Epithelial cell of proximal tubule (primary cell): ENCODE results near the gene SKOR1. TPM values are rescaled to one million over a fixed set of nuclear protein-coding genes. Genes with fewer than 3 reads are reported as not detected.

Experiments
- DNase-seq: peaks from one replicate; pipeline ENCODE4 v3.0.0-alpha.2; 2011; ENCODE audit warnings: low read depth
- H3K4me3 ChIP-seq: 2 replicates; pipeline ENCODE4 v1.5.1; 2011; ENCODE audit warnings: low read depth, mild to moderate bottlenecking, low read length
- CTCF ChIP-seq: conservative IDR thresholded peaks from 2 replicates; pipeline ENCODE4 v1.5.1; 2012; ENCODE audit warnings: low read depth, mild to moderate bottlenecking, low read length
- total RNA-seq: library from RNA; depleted of rRNA; stranded (reverse); fragments of >200 nt; gene quantifications from 2 replicates; pipeline ENCODE4 v1.2.3, GENCODE V29; 2015

The SKOR1 gene
- total RNA-seq, 1 donor from 2014 or later, result not detected

DNA sequence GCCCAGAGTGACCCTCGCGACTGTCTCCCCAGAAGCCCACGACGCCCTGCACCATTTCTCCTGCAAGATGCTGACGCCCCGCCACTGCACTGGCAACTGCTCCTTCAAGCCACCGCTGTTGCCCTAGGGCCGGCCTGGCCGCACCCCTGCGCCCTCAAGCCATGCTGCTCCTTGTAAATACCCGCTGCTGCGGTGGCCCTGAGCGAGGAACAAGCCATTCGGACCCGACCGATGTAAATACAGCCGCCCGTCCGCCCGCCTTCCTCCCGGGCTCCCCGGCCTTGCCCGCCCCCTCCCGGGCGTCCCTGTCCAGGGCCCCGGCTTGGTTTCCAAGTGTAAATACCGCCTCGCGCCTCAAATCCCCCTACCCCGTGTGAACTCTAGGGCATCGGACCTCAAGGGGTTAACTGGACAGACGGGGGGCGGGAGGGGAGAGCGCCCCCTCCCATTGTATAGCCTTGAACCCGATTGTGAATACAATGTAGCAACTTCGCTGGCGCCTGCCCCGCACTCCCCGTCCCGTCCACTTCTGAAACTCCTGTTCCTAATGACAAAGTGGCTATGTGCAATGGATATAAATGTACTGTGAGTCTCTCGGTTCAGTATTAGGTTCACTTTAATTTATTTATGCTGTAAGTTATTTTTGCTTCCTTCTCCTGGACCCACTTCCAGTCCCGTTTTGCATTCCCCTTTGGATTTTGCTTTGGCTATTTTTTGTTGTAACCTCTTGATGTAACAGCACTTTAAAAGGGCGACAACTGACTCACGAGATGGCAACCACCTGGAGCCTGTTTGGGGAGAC lies 8.6 kb downstream of the SKOR1 start:
- peak overlapping the region; percentile 28 for H3K4me3 ChIP-seq
- DNase-seq, result no peak
- TF ChIP-seq CTCF, result peak; percentile 52

DNA sequence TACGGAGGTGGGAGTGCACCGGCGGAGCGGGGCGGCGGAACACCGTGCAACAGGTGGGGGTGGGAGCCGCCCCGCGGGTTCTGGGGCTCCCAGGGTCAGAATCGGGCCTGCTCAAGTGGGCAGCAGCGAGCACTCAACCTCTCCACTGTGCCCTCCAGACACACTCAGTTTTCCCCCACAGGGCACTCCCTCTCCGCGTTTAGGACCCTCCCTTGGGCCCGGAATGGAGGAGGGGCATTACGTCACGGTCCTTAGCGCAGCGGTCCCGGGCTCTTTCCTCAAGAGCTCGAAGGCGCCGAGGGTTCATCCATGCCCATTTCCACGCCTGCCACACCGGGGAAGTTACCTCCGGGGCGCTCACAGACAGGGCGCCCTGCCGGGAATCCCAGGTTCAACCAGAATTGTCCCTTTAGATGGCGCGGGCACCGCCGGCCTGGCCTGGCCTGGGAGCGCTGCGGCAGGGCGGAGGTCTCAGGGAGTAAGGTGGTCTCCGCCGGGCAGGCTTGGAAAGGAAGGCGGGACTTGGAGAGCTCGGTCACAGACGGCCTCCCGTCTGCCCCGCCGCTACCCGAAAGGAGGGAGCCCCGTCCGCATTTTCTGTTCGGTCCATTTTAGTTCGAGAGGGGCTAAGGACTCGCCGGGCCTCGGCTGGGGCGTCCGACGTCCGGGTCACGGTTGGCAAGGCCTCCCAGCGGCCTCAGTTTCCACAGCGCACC lies 9.4 kb downstream of the SKOR1 start:
- no peak for TF ChIP-seq CTCF
- peak overlapping the region; percentile 25 for H3K4me3 ChIP-seq
- no peak for DNase-seq

- DNase-seq, result no peak
- H3K4me3 ChIP-seq, result peak overlapping the region; percentile 34
- no peak for TF ChIP-seq CTCF
These were observed 10.2 kb downstream of the SKOR1 start for GRCh38 chr15:67835297-67836133.

DNA sequence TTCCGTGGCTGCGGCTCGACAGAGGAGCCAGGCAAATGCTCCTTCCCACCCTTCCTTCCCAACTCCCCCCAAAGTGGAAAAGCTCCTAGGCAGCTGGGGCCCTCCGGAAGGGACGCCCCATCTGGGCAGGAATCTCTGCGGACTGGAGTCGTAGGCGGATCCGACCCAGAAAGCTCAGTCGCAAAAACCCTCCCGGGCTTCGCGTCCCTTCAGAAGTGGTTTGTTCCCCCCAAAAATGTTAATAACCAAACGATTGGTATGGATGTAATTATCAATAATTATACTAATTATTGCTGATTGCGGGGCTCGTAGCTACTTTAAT lies 10.8 kb downstream of the SKOR1 start:
- DNase-seq, result no peak
- TF ChIP-seq CTCF, result no peak
- H3K4me3 ChIP-seq, result peak overlapping the region; percentile 34

DNA sequence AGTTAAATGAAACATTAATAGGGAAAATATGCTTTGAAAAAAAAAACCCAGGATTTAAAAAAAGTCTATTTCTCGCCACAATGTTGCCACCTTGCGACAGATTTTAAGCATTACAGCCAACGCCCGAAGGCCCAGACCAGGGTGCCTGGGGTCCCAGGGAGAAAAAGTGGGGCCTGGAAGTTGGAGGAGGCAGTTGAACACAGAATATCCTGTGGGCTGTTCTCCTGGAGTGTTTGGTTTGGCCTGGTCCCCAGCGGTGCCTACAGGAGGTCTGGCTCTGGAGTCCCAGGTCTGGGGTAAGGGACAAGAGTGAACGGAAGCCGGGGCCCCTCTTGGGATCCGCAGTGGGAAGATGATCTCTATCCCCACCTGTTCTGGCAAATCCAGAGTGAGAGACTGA lies 11.2 kb downstream of the SKOR1 start:
- DNase-seq, result no peak
- peak overlapping the region; percentile 34 for H3K4me3 ChIP-seq
- peak; percentile 78 for TF ChIP-seq CTCF

- no peak overlapping the region for H3K4me3 ChIP-seq
- no peak for DNase-seq
- TF ChIP-seq CTCF, result no peak
These were observed 11.6 kb downstream of the SKOR1 start for GRCh38 chr15:67836955-67837354.
